GM23248 (cell line): ENCODE measurements around the gene NAALADL2. TPM values are rescaled to one million over a fixed set of nuclear protein-coding genes. Genes with fewer than 3 reads are reported as not detected.

Experiments
- DNase-seq: peaks from one replicate; pipeline ENCODE4 v3.0.0-alpha.2; 2015
- H2AFZ ChIP-seq: fragments of 200-600 bp; sonication (generic); 2 replicates; pipeline ENCODE4 v1.6.1; 2016; ENCODE audit warnings: antibody characterized with exemption
- H3F3A ChIP-seq: fragments of 200-600 bp; sonication (generic); 2 replicates; pipeline ENCODE4 v1.6.1; 2016; ENCODE audit warnings: mild to moderate bottlenecking, antibody characterized with exemption, mixed run types; ENCODE audit not compliant: insufficient read depth
- H3K27ac ChIP-seq: fragments of 200-600 bp; sonication (generic); 2 replicates; pipeline ENCODE4 v1.5.1; 2016; ENCODE audit warnings: mild to moderate bottlenecking
- H3K27me3 ChIP-seq: fragments of 200-600 bp; sonication (generic); replicated peaks from 2 replicates; pipeline ENCODE4 v1.6.1; 2016; ENCODE audit warnings: mild to moderate bottlenecking; ENCODE audit not compliant: insufficient read depth
- H3K36me3 ChIP-seq: fragments of 200-600 bp; sonication (generic); 2 replicates; pipeline ENCODE4 v1.6.1; 2016; ENCODE audit warnings: low read depth, mild to moderate bottlenecking
- H3K4me1 ChIP-seq: fragments of 200-600 bp; sonication (generic); 2 replicates; pipeline ENCODE4 v1.6.1; 2016; ENCODE audit warnings: mild to moderate bottlenecking; ENCODE audit not compliant: insufficient read depth
- H3K4me2 ChIP-seq: fragments of 200-600 bp; sonication (generic); one replicate; pipeline ENCODE4 v1.6.1; 2016; ENCODE audit warnings: mild to moderate bottlenecking; ENCODE audit not compliant: unreplicated experiment
- H3K4me3 ChIP-seq: fragments of 200-600 bp; sonication (generic); 2 replicates; pipeline ENCODE4 v1.5.1; 2016; ENCODE audit warnings: mild to moderate bottlenecking
- H3K79me2 ChIP-seq: fragments of 200-600 bp; sonication (generic); 2 replicates; pipeline ENCODE4 v1.6.1; 2016; ENCODE audit warnings: mild to moderate bottlenecking; ENCODE audit not compliant: insufficient read depth
- H3K9ac ChIP-seq: fragments of 200-600 bp; sonication (generic); 2 replicates; pipeline ENCODE4 v1.6.1; 2016; ENCODE audit warnings: mild to moderate bottlenecking
- H3K9me2 ChIP-seq: fragments of 200-600 bp; sonication (generic); 2 replicates; pipeline ENCODE4 v1.6.1; 2016; ENCODE audit warnings: mixed run types, mild to moderate bottlenecking, moderate library complexity; ENCODE audit not compliant: insufficient read depth
- H3K9me3 ChIP-seq: fragments of 200-600 bp; sonication (generic); one replicate; pipeline ENCODE4 v1.6.1; 2017; ENCODE audit warnings: low read depth
- H4K20me1 ChIP-seq: fragments of 200-600 bp; sonication (generic); 2 replicates; pipeline ENCODE4 v1.6.0; 2016; ENCODE audit not compliant: insufficient read depth
- EZH2 ChIP-seq: fragments of 200-600 bp; sonication (generic); IDR thresholded peaks from 2 replicates; pipeline ENCODE4 v1.6.1; 2018; ENCODE audit warnings: antibody characterized with exemption, mild to moderate bottlenecking; ENCODE audit not compliant: insufficient read depth, poor library complexity, severe bottlenecking
- EZH2phosphoT487 ChIP-seq: fragments of 200-600 bp; sonication (generic); IDR thresholded peaks from 2 replicates; pipeline ENCODE4 v1.6.1; 2018; ENCODE audit warnings: antibody characterized with exemption, moderate library complexity, mild to moderate bottlenecking, low read depth; ENCODE audit not compliant: insufficient read depth
- WGBS, 2 experiments: methylation state at CpG; one replicate each; pipeline ENCODE4 v1.1.6; 2015 to 2017; ENCODE audit warnings: low lambda C conversion rate in 2 of 2, low coverage in 1 of 2; ENCODE audit errors: missing lambda C conversion rate in 2 of 2; 5-methylcytosine and 5-hydroxymethylcytosine counted together
- in situ Hi-C: fragments of 300-500 bp; cut with MboI; formaldehyde crosslinking; loops from 2 replicates; pipeline ENCODE4 v1.15.0; 2020
- microRNA-seq: library from miRNA; unstranded; fragments of <30 nt; microRNA quantifications from one replicate; pipeline ENCODE4, GENCODE V29; 2016; ENCODE audit warnings: borderline number of aligned reads
- polyA plus RNA-seq: library from polyadenylated mRNA; unstranded; fragments of >200 nt; fragmentation: Nextera tagmentation; extraction: Ambion mirVana; gene quantifications from 2 replicates; pipeline ENCODE4 v1.2.1, GENCODE V29; 2016
- small RNA-seq: library from RNA; depleted of rRNA; stranded (forward); fragments of <200 nt; gene quantifications from one replicate; pipeline ENCODE3, GENCODE V24; 2014; ENCODE audit warnings: low read depth, low replicate concordance
- total RNA-seq: library from RNA; depleted of rRNA; stranded (reverse); fragments of >200 nt; shearing (Covaris generic); gene quantifications from 2 replicates; pipeline ENCODE4 v1.2.3, GENCODE V29; 2014

Gene NAALADL2
- total and polyA plus RNA-seq, 2 experiments from 2014 or later = 20.5 to 81.0 TPM

GRCh38 chr3:175837962-175838361 lies 978.8 kb downstream of the NAALADL2 start:
- H3K36me3 ChIP-seq = no peaks in the 10 kb centered on the region
- H3K4me2 ChIP-seq = no peak overlapping the region
- no peak for DNase-seq
- in situ Hi-C loops = no loop called here
- H4K20me1 ChIP-seq = no peaks in the 10 kb centered on the region
- no peaks in the 10 kb centered on the region for H3K9me3 ChIP-seq
- no peaks in the 10 kb centered on the region for H3K27me3 ChIP-seq
- no peak overlapping the region for H2AFZ ChIP-seq
- H3K4me3 ChIP-seq = no peak overlapping the region
- H3F3A ChIP-seq = no peaks in the 10 kb centered on the region
- 29 to 35% methylated on average over 2 of the region's 2 CpGs for WGBS, 2 experiments
- H3K9ac ChIP-seq = no peak overlapping the region
- H3K79me2 ChIP-seq = no peaks in the 10 kb centered on the region
- H3K9me2 ChIP-seq = no peaks in the 10 kb centered on the region
- no peaks in the 10 kb centered on the region for H3K4me1 ChIP-seq
- TF ChIP-seq EZH2phosphoT487 (no peak), EZH2 (no peak)
- H3K27ac ChIP-seq = no peak overlapping the region

DNA sequence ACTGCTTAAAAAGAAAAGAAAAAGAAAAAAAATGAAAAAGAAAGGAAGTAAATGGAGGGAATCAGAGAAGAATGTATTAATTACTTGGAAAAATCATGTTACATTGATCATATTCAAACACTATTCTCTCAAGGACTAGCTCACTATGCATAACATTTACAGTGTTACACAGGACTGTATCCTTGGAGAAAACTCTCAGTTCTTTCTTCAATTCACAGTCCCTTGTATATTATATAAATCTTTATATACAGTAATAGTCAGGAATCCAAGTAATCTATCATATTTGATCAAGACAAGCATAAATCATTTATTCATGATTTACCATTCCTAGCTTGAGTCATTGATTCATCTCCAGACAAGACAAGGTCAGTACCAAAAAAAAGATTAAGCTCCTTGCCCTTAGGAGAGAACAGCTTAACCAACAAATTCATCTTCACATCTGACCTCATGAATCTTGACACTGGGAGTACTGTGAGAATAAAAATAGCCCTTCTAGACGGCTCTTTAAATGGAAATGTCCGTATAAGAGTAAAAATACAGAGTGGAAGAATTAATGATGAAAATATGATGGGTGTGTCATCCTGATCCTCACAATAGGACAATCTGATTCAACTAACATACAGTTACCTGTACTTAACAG lies 980.4 kb downstream of the NAALADL2 start:
- H3K27me3 ChIP-seq = no peaks in the 10 kb centered on the region
- H3K9ac ChIP-seq = no peak overlapping the region
- no peaks in the 10 kb centered on the region for H3F3A ChIP-seq
- H3K79me2 ChIP-seq = no peaks in the 10 kb centered on the region
- no peak overlapping the region for H3K27ac ChIP-seq
- H2AFZ ChIP-seq = no peak overlapping the region
- H3K36me3 ChIP-seq = no peaks in the 10 kb centered on the region
- TF ChIP-seq EZH2 (no peak), EZH2phosphoT487 (no peak)
- in situ Hi-C loops = no loop called here
- H4K20me1 ChIP-seq = no peaks in the 10 kb centered on the region
- H3K9me2 ChIP-seq = no peaks in the 10 kb centered on the region
- H3K4me1 ChIP-seq = no peaks in the 10 kb centered on the region
- no peak for DNase-seq
- WGBS, 2 experiments = 60 to 61% methylated on average over 2 of the region's 2 CpGs
- H3K9me3 ChIP-seq = no peaks in the 10 kb centered on the region
- no peak overlapping the region for H3K4me3 ChIP-seq
- no peak overlapping the region for H3K4me2 ChIP-seq

DNA sequence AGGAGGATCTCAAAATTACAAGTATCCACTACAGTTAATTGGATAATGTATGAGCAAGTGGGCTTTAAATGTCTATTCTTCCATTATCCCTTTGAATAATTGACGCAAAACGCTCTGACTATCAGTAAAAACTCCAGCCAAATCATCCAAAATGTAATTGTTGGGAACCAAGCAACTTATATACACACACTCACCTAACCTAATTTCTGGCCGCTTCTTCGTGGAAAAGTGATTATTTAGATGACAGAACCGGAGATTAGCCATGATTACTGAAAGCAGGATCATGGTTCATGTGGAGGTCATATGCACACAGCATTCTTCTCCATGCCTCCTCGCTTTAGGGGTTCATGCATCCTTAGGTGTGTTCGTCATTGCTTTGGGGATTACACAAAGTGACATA lies 992.4 kb downstream of the NAALADL2 start:
- Histone ChIP-seq H3K4me1 (no peaks in the 10 kb centered on the region), H2AFZ (no peak overlapping the region), H3K79me2 (no peaks in the 10 kb centered on the region), H3K4me3 (no peak overlapping the region), H3K4me2 (no peak overlapping the region), H3K9me3 (no peaks in the 10 kb centered on the region), H3K36me3 (no peaks in the 10 kb centered on the region), H3K9ac (no peak overlapping the region), H3K27me3 (no peaks in the 10 kb centered on the region), H4K20me1 (no peaks in the 10 kb centered on the region), H3F3A (no peaks in the 10 kb centered on the region), H3K9me2 (no peaks in the 10 kb centered on the region), H3K27ac (no peak overlapping the region)
- DNase-seq = no peak
- TF ChIP-seq EZH2 (no peak), EZH2phosphoT487 (no peak)
- 82 to 86% methylated on average over 7 of the region's 7 CpGs for WGBS, 2 experiments
- in situ Hi-C loops = no loop called here

GRCh38 chr3:175852560-175852959 lies 993.4 kb downstream of the NAALADL2 start:
- Histone ChIP-seq H2AFZ (no peak overlapping the region), H3F3A (no peaks in the 10 kb centered on the region), H3K27ac (no peak overlapping the region), H4K20me1 (no peaks in the 10 kb centered on the region), H3K27me3 (no peaks in the 10 kb centered on the region), H3K36me3 (no peaks in the 10 kb centered on the region), H3K9me3 (no peaks in the 10 kb centered on the region), H3K4me2 (no peak overlapping the region), H3K79me2 (no peaks in the 10 kb centered on the region), H3K9ac (no peak overlapping the region), H3K9me2 (no peaks in the 10 kb centered on the region), H3K4me1 (no peaks in the 10 kb centered on the region), H3K4me3 (no peak overlapping the region)
- TF ChIP-seq EZH2 (no peak), EZH2phosphoT487 (no peak)
- 66 to 82% methylated on average over 1 of the region's 1 CpG for WGBS, 2 experiments
- in situ Hi-C loops = no loop called here
- no peak for DNase-seq

DNA sequence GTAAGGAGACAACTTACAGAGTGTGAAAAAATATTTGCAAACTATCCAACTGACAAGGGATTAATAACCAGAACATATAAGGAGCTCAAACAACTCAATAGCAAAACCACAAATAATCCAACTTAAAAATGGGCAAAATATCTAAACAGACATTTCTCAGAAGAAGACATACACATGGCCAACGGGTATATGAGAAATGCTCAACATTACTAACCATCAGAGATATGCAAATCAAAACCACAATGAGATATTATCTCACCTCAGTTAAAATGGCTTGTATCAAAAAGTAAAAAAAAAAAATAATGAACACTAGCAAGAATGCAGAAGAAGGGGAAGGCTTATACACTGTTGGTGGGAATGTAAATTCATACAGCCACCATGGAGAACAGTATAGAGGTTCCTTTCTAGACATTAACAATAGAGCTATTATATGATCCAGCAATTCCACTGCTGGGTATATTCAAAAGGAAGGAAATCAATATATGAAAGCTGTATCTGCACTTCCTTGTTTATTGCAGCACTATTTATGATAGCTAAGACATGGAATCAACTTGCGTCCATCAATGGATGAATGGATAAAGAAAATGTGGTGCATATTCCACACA lies 998.6 kb downstream of the NAALADL2 start:
- TF ChIP-seq EZH2phosphoT487 = no peak
- no peak for TF ChIP-seq EZH2
- Histone ChIP-seq H3K9ac (no peak overlapping the region), H3K79me2 (no peaks in the 10 kb centered on the region), H3F3A (no peaks in the 10 kb centered on the region), H3K4me1 (no peaks in the 10 kb centered on the region), H3K27me3 (no peaks in the 10 kb centered on the region), H3K27ac (no peak overlapping the region), H3K9me2 (no peaks in the 10 kb centered on the region), H3K4me3 (no peak overlapping the region), H2AFZ (no peak overlapping the region), H3K4me2 (no peak overlapping the region), H3K36me3 (no peaks in the 10 kb centered on the region), H3K9me3 (no peaks in the 10 kb centered on the region), H4K20me1 (no peaks in the 10 kb centered on the region)
- in situ Hi-C loops = no loop called here
- DNase-seq = no peak
- 73 to 80% methylated on average over 2 of the region's 2 CpGs for WGBS, 2 experiments

Small RNAs within 50 kb of the gene (microRNA-seq; reads per million reads assigned to microRNA genes)
- gene MIR4789 = not detected

Small RNAs within 50 kb of the gene (small RNA-seq; reads per million reads assigned to genes)
- not detected for gene MIR4789
- gene RNU4-91P = not detected
- not detected for gene RNU6-1233P
- gene RNU6-1317P = not detected
